ENCODE data around the gene S100A4.

Gene S100A4

DNA sequence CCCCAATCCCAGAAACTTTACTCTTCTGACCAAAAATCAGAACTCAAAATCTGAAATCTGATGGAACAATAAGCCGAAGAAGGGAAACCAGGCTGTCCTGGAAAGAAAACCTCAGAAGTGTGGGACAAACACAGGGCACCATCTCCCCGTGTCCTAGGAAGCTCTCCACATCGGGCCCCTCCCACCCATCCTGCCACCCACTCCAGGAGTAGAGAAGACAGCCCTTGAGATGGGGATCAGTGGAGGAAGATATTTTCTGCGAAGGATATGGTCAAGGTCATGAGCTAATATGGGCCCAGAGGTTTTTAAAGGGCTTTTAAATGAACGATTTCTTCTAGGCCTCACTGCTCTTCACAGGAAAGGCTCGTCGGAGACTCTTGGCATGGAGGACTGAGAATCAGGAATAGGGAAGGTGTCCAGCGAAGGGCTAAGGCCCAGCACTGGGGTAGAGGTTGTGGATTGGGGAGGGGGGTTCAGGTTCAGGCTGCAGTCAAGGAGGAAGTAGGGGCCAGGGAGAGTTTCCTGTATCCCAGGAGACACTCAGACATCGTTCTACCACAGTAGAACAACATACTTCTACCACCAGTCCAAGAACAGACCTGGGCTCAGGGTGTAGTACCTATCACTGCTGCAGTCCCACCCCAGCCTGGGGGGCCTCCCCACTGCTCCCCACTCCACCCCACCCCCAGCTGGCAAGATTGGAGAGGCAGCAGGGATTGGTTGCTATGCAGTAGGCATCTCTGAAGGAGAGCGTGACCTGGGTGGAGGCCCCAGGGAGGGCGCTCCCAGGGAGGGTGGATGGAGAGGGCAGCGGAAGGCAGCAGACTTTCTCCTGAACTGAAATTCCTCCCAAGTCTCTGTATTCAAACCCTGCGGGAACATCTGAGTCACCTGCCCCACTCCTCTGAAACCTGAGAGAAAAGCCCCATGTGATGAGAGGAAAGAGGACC, 3.7 kb downstream of the S100A4 start:
- no peak for DNase-seq (ENCODE audit: low read depth)
- TF ChIP-seq, protein P1, sequence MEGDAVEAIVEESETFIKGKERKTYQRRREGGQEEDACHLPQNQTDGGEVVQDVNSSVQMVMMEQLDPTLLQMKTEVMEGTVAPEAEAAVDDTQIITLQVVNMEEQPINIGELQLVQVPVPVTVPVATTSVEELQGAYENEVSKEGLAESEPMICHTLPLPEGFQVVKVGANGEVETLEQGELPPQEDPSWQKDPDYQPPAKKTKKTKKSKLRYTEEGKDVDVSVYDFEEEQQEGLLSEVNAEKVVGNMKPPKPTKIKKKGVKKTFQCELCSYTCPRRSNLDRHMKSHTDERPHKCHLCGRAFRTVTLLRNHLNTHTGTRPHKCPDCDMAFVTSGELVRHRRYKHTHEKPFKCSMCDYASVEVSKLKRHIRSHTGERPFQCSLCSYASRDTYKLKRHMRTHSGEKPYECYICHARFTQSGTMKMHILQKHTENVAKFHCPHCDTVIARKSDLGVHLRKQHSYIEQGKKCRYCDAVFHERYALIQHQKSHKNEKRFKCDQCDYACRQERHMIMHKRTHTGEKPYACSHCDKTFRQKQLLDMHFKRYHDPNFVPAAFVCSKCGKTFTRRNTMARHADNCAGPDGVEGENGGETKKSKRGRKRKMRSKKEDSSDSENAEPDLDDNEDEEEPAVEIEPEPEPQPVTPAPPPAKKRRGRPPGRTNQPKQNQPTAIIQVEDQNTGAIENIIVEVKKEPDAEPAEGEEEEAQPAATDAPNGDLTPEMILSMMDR (IDR thresholded peaks at IDR 0.05; ENCODE audit: control insufficient read depth, extremely low read depth, insufficient read depth), result no peak
- no peak overlapping the region for H3K4me3 ChIP-seq (ENCODE audit: low read depth, low read length)

DNA sequence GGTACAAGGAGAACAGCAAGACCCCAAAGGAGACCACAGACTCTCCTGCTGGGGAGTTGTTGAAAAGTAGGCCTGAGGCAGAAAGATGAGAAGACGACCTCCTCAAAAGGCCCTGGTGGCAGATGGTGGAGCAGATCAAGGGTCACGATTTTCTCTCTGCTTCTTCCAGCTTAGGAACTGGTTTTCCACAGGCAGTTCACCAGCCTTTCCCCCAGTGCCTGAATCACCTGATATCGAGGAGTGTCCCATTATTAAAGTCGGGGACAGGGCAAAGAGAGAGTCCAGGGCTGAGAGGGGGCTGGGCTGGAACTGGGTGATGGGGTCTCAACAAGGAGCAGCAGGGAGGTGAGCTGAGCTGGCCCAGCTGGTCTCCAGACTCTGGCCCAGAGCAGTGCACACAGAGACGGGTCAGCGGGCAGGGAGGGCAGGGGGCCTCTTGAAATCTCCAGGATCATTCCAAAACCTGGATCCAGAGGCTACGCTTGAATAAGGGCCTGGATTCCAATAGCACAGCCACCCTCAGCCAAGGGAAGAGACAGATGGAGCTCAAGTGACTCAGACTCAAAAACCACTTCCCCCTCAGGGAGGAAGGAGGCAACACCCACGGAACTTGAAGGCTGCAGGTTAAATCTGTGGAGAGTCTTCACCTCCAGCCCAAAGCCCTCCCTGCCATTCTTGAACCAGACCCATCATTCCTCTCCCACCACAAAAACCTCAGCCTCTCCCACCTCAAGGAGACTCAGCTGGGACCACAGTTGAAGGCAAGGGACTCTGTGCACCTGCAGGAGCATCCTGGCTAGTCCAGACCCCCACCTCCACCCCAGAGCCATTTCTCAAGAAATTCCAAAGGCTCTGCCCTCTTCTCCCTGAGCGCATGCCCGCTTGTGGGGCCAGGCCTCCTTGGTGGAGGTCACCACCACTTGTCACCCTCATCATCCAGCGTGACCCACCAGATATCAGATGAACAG, 4.9 kb downstream of the S100A4 start, which contains the start of gene S100A5:
TSS of gene S100A5 (minus strand) at position 541 of the 968 bp plus-strand sequence. CDS start 743 bp downstream, outside the sequence.
- DNase-seq (ENCODE audit: low read depth), result no peak
- TF ChIP-seq, protein P1 (IDR thresholded peaks at IDR 0.05; ENCODE audit: control insufficient read depth, extremely low read depth, insufficient read depth), result no peak
- H3K4me3 ChIP-seq (ENCODE audit: low read depth, low read length), result no peak within 1 kb of the TSS

DNA sequence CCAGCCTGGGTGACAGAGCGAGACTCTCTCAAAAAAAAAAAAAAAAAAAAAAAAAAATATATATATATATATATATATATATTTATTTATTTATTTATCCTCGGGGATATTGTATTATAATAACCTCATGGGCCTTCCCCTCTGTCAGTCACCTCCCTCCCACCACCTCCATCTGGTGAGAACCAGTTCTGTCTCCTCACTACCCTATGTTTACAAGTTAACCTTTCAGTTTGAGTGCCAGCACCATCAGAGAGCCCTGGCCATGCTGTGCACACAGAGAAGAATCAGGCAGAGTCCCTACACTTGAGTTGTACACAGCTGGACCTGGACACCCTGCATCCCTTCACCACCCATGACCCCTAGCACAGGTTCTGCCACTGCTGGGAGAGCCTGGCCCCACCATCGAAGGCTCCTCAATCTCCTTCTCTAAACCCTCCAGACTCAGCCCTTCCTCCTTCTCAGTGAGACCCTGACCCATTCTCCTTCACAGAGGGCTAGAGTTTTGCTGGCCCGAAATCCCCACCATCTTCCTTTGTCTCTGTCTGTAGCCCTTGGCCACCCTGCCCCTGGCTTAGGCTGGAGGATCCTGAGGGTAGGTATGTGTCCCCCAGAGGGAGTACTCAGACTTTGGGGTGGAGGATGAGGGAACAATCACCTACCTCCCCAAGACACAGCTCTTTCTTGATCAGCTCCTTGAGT, 6.1 kb downstream of the S100A4 start:
- TF ChIP-seq, protein P1 (IDR thresholded peaks at IDR 0.05; ENCODE audit: control insufficient read depth, extremely low read depth, insufficient read depth), result no peak
- no peak overlapping the region for H3K4me3 ChIP-seq (ENCODE audit: low read depth, low read length)
- no peak for DNase-seq (ENCODE audit: low read depth)

DNA sequence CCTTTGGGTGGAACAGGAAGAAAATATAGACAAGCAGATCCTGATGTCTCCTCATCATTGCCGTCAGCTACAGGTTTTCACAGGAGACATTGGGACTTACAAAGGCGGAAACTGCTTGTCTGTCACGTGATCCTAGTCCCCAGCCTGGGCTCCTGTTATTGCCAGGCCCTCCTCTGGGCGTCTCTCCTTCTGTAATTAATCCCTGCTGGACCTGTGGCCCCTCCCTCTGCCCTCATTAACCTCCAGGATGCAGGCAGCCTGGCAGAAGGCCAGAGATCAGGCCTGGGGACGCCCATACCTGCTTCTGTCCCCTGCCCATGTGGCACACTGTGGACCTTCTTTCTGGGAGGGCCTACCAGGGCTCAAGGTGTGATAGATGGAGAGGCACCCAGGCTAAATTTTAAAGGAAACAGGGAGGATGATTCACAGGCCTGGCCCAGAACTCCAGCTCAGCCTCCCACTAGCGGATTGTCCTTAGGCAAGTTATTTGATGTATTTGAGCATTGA, 7.2 kb downstream of the S100A4 start:
- TF ChIP-seq, protein P1 (IDR thresholded peaks at IDR 0.05; ENCODE audit: control insufficient read depth, extremely low read depth, insufficient read depth), result no peak
- DNase-seq (ENCODE audit: low read depth), result no peak
- H3K4me3 ChIP-seq (ENCODE audit: low read depth, low read length), result no peak overlapping the region

DNA sequence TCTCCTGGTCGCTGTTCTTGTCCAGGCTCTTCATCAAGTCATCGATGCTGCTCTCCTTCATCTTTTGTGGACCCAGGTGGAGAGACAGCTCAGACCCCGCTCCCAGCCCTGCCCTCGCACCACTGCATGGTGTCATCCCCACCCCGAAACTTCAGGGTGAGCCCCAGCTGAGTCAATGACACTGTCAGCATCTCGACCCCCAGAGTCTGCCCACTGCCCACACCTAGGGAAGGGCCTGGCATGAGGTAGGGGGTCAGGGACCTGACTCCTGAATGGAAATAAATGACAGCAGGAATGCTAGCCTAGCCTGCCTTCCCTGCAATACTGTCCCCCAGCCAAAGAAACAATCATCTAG, 8.3 kb downstream of the S100A4 start:
- no peak for DNase-seq (ENCODE audit: low read depth)
- TF ChIP-seq, protein P1 (IDR thresholded peaks at IDR 0.05; ENCODE audit: control insufficient read depth, extremely low read depth, insufficient read depth), result no peak
- no peak overlapping the region for H3K4me3 ChIP-seq (ENCODE audit: low read depth, low read length)

Measured in LNCaP clone FGC (cell line).